ENCODE results near the gene PCDHB11. TPM values are rescaled to one million over a fixed set of nuclear protein-coding genes. Genes with fewer than 3 reads are reported as not detected.
"Not testable (repeated sequence)": the region's sequence is repeated elsewhere in the genome, so short reads cannot be mapped to it uniquely, and the experiment has no call there.

Gene PCDHB11
- 1 to 10 TPM; 1.8 to 3.3 TPM for total RNA-seq
- long read RNA-seq: 0 reads

DNA sequence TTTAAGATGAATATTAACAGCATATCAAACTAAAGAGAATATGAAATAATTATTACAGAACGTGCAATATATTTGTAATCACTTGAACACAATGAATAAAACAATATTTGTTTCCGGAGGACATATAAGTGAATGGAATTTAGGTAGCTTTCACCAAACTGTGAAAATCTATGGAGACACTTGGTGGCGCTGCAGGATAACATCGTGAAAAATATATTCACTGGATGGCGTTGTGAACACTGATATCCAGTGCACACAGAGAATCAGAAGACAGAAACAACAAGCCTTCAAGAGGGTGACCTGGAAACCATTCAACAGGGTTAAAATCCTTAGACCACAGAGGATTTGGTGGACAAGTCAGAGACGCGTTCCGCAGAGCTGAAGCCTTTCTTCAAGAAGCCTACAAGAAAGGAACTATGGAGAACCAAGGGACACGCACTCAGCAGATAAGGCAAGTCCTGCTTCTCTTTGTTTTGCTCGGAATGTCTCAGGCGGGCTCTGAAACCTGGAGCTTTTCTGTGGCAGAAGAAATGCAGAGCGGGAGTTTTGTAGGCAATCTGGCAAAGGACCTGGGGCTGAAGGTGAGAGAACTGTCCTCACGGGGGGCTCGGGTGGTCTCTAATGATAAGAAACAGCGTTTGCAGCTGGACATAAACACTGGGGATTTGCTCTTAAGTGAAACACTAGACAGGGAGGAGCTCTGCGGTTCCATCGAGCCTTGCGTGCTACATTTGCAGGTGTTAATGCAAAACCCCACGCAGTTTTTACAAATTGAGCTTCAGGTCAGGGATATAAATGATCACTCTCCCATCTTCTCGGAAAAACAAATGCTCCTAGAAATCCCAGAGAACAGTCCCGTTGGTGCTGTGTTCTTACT is at the start of gene PCDHB11:
Gene PCDHB11 (plus strand): TSS at position 269 of the 877 bp plus-strand sequence. CDS start 148 bp downstream, at position 417.
- intact Hi-C loops (cut with DNase I): loop anchor here in 1 of 2 donors (10.0 kb wide), 1 partner anchor 155 kb away; the partner anchor contains the start of genes PCDHGA4, PCDHGB1 and PCDHGB2
- no peak for DNase-seq
- no peak for ATAC-seq

- ATAC-seq: no peak
- intact Hi-C loops (cut with DNase I): no loop called here
- no peak for DNase-seq
These were observed 49.6 kb upstream of the PCDHB11 start, which contains the start of gene PCDHB6 for GRCh38 chr5:141149812-141150211. Gene PCDHB6 (plus strand): TSS chr5:141150057. CDS start chr5:141150258, 201 bp downstream.

DNA sequence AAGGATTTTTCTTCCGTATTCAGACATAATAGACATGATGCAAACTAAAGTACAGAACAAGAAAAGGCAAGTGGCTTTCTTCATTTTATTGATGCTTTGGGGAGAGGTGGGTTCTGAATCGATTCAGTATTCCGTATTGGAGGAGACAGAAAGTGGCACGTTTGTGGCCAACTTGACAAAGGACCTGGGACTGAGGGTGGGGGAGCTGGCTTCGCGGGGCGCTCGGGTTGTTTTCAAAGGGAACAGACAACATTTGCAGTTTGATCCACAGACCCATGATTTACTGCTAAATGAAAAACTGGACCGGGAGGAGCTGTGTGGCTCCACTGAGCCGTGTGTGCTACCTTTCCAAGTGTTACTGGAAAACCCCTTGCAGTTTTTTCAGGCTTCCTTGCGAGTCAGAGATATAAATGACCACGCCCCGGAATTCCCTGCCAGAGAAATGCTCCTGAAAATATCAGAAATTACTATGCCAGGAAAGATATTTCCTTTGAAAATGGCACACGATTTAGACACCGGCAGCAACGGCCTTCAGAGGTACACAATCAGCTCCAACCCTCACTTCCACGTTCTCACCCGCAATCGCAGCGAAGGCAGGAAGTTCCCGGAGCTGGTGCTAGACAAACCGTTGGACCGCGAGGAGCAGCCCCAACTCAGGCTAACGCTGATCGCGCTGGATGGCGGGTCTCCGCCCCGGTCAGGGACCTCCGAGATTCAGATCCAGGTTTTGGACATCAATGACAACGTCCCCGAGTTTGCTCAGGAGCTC is 49.0 kb upstream of the PCDHB11 start:
- DNase-seq (no peak), ATAC-seq (no peak)
- intact Hi-C loops (cut with DNase I): no loop called here

- intact Hi-C loops (cut with DNase I): no loop called here
- no peak for ATAC-seq
These were observed 48.5 kb upstream of the PCDHB11 start for GRCh38 chr5:141150993-141151325.

DNA sequence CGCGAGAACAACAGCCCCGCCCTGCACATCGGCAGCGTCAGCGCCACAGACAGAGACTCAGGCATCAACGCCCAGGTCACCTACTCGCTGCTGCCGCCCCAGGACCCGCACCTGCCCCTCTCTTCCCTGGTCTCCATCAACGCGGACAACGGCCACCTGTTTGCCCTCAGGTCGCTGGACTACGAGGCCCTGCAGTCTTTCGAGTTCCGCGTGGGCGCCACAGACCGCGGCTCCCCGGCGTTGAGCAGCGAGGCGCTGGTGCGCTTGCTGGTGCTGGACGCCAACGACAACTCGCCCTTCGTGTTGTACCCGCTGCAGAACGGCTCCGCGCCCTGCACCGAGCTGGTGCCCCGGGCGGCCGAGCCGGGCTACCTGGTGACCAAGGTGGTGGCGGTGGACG is 47.8 kb upstream of the PCDHB11 start:
- DNase-seq; intact Hi-C loops (cut with DNase I); ATAC-seq: not testable (repeated sequence)

More at GRCh38 chr5:141150993-141151325, 48.5 kb upstream of the PCDHB11 start:
- no peak for DNase-seq

DNA sequence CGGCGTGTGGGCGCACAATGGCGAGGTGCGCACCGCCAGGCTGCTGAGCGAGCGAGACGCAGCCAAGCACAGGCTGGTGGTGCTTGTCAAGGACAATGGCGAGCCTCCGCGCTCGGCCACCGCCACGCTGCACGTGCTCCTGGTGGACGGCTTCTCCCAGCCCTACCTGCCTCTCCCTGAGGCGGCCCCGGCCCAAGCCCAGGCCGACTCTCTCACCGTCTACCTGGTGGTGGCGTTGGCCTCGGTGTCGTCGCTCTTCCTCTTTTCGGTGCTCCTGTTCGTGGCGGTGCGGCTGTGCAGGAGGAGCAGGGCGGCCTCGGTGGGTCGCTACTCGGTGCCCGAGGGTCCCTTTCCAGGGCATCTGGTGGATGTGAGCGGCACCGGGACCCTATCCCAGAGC is 47.3 kb upstream of the PCDHB11 start:
- intact Hi-C loops (cut with DNase I); ATAC-seq; DNase-seq: not testable (repeated sequence)

DNA sequence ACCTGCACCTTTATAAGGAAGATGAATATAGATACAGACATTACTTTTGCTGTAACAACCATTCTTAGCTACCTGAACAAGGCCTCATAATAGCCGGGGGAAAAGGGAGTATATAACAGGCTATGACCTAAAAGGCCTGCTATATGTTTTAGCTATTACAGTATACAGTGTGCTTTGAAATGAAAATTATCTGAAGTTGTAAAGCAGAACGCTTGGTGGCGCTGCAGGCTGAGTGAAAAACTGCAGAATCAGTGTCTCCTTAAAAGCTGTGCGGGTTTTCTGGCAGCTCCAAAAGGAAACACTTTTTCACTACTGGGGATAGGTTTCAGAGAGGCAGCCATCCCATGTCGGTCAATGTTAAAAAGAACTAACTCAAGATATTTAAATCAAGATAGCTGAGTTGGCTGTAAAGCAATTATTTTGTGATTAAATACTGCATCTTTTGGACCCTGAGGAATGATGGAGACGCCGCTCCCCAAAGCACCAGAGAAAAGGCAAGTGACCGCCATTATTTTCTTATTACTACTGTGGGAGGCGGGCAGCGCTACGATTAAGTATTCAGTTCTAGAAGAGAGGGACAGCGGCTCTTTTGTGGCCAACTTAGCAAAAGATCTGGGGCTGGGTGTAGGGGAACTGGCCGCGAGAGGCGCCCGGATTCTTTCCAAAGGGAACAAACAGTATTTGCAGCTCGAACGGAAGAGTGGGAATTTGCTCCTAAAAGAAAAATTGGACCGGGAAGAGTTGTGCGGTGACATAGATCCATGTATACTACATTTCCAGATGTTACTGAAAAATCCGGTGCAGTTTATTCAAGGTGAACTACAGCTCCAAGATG is 43.7 kb upstream of the PCDHB11 start:
- DNase-seq (no peak), ATAC-seq (no peak)
- intact Hi-C loops (cut with DNase I): no loop called here

- ATAC-seq; intact Hi-C loops (cut with DNase I); DNase-seq: not testable (repeated sequence)
These were observed 42.1 kb upstream of the PCDHB11 start for GRCh38 chr5:141157356-141157755.

- ATAC-seq; intact Hi-C loops (cut with DNase I); DNase-seq: not testable (repeated sequence)
These were observed 41.5 kb upstream of the PCDHB11 start for GRCh38 chr5:141157901-141158300.

- DNase-seq (no peak), ATAC-seq (no peak)
- intact Hi-C loops (cut with DNase I): no loop called here
These were observed 26.8 kb upstream of the PCDHB11 start, which contains the start of gene PCDHB7 for GRCh38 chr5:141172381-141173204. Gene PCDHB7 (plus strand): TSS chr5:141172644. CDS start chr5:141172836, 192 bp downstream.

DNA sequence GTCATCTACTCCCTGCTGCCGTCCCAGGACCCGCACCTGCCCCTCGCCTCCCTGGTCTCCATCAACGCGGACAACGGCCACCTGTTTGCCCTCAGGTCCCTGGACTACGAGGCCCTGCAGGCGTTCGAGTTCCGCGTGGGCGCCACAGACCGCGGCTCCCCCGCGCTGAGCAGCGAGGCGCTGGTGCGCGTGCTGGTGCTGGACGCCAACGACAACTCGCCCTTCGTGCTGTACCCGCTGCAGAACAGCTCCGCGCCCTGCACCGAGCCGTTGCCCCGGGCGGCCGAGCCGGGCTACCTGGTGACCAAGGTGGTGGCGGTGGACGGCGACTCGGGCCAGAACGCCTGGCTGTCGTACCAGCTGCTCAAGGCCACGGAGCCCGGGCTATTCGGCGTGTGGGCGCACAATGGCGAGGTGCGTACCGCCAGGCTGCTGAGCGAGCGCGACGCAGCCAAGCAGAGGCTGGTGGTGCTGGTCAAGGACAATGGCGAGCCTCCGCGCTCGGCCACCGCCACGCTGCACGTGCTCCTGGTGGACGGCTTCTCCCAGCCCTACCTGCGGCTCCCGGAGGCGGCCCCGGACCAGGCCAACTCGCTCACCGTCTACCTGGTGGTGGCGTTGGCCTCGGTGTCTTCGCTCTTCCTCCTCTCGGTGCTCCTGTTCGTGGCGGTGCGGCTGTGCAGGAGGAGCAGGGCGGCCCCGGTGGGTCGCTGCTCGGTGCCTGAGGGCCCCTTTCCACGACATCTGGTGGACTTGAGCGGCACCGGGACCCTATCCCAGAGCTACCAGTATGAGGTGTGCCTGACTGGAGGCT is 24.9 kb upstream of the PCDHB11 start:
- DNase-seq; intact Hi-C loops (cut with DNase I): not testable (repeated sequence)

DNA sequence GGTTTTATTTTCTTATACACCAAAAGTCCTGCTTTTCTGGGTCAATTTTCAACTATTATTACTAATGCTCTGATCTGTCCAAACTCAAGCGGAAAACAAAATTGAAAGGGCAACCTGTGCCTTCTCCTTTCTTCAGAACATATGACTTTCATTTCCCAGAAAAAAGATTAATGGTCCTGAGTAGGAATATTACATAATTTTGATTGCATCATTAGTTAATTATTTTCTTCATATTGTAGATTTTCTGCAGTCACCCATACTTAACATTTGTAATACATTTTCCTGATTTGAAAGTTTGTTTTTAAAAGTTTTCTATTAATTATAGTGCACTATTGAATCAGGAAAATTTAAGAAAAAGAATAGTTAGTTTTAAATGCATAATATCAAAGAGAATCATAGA is 23.5 kb upstream of the PCDHB11 start:
- intact Hi-C loops (cut with DNase I): no loop called here
- ATAC-seq (no peak), DNase-seq (no peak)

More for the DNA sequence above, 24.9 kb upstream of the PCDHB11 start:
- ATAC-seq: not testable (repeated sequence)

GRCh38 chr5:141177577-141178191 is 21.7 kb upstream of the PCDHB11 start, which contains the start of gene PCDHB8:
Gene PCDHB8 (plus strand): TSS chr5:141177790. CDS start chr5:141178035, 245 bp downstream.
- peak; percentile 65 to 68 for ATAC-seq
- DNase-seq; intact Hi-C loops (cut with DNase I): not testable (repeated sequence)

DNA sequence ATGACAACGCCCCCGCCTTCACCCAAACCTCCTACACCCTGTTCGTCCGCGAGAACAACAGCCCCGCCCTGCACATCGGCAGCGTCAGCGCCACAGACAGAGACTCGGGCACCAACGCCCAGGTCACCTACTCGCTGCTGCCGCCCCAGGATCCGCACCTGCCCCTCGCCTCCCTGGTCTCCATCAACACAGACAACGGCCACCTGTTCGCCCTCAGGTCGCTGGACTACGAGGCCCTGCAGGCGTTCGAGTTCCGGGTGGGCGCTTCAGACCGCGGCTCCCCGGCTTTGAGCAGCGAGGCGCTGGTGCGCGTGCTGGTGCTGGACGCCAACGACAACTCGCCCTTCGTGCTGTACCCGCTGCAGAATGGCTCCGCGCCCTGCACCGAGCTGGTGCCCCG is 20.1 kb upstream of the PCDHB11 start:
- DNase-seq; ATAC-seq; intact Hi-C loops (cut with DNase I): not testable (repeated sequence)

DNA sequence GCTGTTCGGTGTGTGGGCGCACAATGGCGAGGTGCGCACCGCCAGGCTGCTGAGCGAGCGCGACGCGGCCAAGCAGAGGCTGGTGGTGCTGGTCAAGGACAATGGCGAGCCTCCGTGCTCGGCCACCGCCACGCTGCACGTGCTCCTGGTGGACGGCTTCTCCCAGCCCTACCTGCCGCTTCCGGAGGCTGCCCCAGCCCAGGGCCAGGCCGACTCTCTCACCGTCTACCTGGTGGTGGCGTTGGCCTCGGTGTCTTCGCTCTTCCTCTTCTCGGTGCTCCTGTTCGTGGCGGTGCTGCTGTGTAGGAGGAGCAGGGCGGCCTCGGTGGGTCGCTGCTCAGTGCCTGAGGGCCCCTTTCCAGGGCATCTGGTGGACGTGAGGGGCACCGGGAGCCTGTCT is 19.6 kb upstream of the PCDHB11 start:
- intact Hi-C loops (cut with DNase I); ATAC-seq; DNase-seq: not testable (repeated sequence)

DNA sequence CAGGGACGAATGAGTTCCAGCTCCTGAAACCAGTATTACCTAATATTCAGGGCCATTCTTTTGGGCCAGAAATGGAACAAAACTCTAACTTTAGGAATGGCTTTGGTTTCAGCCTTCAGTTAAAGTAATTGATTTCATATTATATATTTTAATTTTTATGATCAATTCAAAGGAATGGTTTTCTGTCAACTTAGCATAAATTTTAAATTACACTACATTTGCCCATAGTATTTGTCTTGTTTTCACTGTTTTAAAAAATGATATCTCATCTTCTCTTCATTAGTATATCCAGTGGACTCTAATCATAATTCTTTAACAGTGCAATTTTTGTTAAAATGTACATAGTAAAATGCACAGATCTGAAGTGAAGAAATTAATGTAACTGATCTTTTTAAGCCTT is 19.1 kb upstream of the PCDHB11 start:
- intact Hi-C loops (cut with DNase I): no loop called here
- DNase-seq (no peak), ATAC-seq (no peak)

GRCh38 chr5:141182248-141182647 is 17.2 kb upstream of the PCDHB11 start, which contains the start of gene PCDHB16:
Gene PCDHB16 (plus strand): TSS chr5:141182387. CDS start chr5:141182560, 173 bp downstream.
- intact Hi-C loops (cut with DNase I): no loop called here
- ATAC-seq: peak; percentile 50 to 73
- DNase-seq: no peak
